Measurements from ENCODE around the gene DHX29.

GRCh38 chr5:55300890-55301289 lies 6.6 kb downstream of the DHX29 start:
- no peak for TF ChIP-seq CEBPB (IDR thresholded peaks at IDR 0.05)
- TF ChIP-seq CREB1 (IDR thresholded peaks at IDR 0.05; ENCODE audit: low read depth) = no peak
- no peak for TF ChIP-seq MAX (IDR thresholded peaks at IDR 0.05)
- no peak for TF ChIP-seq NFIC (IDR thresholded peaks at IDR 0.05)
- no peak for TF ChIP-seq RAD21 (IDR thresholded peaks at IDR 0.05; ENCODE audit: low read depth)

All from Ishikawa (cell line).